ENCODE data around the gene ISLR.
"Not testable (repeated sequence)": the region's sequence is repeated elsewhere in the genome, so short reads cannot be mapped to it uniquely, and the experiment has no call there.

The ISLR gene

GRCh38 chr15:74138642-74139041 is 34.9 kb upstream of the ISLR start:
- DNase-seq: no peak

GRCh38 chr15:74141591-74141990 is 31.9 kb upstream of the ISLR start:
- DNase-seq: no peak

GRCh38 chr15:74144153-74144775 is 29.2 kb upstream of the ISLR start:
- no peak for DNase-seq

GRCh38 chr15:74146277-74146800 is 27.2 kb upstream of the ISLR start:
- no peak for DNase-seq

DNA sequence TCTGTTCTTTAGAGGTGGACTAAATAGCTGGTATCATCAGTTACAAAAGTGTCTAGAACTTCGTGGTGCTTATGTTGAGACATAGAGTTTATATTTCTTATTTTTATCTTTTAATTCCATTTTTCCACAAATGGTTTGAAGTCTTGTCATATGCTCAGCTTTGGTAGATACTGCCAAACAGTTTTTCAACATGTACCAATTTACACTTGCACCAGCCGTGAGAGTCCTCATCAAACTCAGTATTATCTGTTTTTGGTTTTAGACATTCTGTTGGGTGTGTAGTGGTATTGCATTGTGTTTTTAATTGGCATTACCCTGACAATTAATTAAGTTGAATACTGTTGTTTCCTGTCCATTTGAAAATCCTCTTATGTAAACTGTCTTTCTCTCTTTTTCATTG is 26.5 kb upstream of the ISLR start:
- DNase-seq: no peak

- no peak for DNase-seq
These were observed 17.6 kb upstream of the ISLR start for GRCh38 chr15:74155766-74156417.

DNA sequence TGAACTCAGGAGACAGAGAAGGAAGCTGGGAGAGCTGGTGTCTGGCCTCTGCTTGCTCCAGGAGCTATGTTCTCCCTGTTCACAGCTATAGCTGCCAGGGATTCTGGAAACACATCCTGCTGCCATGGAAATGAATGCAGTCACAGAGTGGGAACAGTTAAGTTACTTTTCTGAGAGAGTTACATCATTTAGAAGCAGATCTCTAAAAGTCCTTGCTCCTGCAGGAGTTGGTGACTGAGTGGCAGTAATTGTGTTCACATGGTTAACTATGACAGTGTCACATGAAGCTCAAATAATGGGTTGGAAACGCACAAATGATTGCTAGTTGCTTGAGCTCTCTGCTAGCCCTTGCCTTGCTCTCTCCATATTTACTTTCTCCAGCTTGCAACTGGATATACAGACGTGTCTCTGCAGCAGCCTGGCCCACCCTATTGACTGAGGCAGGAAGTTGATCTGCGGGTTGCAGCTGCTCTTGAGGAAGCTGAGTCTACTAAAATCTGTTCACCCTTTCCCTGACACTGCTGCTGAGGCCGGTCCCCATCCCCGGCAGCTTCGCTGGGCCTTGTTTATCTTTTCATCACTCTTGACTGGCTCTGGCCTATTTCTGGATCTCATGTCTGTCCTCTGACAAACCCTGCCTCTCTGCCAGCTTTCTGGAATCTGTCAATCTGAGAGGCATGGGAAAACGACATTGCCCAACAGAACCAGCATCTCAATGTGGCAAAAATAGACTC is 16.7 kb upstream of the ISLR start:
- DNase-seq: no peak

DNA sequence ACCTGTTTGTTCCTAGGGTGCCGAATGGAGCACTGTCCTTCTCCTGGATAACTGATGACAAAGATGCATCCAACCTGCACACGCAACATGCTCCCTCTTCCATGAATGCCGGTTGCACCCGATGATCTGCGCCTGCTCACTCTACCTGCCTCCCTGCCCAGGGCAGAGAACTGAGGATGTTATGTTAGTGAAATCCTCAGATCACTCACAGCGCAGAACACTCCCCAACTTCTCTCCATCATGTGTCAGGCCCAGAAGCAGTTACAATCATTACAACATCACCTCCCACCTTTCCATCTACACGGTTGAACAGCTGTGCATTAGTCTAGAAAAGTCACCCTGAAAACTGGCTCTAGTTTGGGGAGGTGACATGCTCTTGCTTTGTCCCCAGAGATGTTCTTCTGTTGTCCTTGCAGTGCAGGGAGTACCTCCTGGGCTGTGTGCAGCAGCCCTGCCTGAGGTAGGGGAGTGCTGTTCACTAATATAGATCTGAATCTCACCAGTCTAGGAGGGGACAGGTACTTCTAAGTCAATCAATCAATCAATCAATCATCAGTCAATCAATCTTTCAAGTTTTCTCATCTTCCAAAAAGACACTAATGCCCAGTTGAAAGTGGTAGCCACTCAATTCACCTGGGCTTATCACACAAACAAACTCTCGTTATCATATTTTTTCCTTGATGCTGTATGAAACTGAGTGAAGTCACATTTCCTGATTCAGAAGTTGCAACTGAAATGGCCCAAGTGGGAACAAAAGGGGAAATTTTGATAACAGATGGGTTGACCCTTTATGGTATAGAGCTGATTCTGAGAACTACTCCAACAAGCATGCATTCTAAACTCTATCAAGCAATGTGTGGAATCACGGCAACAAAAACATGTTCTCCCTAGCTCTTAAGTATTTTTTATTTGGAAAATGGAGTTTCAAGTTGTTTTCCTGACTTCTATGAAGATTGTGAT is 15.4 kb upstream of the ISLR start:
- no peak for DNase-seq

GRCh38 chr15:74158855-74159650 is 14.5 kb upstream of the ISLR start:
- no peak for DNase-seq

DNA sequence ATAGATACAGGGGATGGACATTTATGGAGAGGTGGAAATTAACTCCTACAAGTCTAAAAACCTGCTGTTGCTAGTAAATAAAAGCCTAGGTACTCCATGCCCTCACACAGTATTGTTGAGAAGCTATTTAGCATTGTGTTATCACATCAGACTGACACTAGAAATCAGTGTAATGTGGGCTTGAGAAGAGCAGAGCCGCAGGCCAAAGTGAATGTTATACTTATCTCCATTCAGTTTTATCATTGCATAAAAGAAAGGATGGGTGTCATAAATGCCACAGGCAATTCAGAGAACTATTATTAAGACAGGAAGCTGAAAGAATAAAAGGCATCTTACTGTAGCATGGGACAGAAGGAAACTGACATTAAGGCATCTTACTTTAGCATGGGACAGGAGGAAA is 13.7 kb upstream of the ISLR start:
- DNase-seq: no peak

DNA sequence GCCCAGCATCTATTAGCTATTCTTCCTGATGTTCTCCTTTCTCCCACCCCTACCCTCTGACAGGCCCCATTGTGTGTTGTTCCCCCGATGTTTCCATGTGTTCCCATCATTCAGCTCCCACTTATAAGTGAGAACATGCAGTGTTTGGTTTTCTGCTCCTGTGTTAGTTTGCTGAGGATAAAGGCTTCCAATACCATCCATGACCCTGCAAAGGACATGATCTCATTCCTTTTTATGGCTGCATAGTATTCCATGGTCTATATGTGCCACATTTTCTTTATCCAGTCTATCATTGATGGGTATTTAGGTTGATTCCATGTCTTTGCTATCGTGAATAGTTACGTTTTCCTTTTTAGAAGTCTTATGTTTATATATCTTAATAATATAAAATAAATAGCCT is 13.1 kb upstream of the ISLR start:
- DNase-seq: not testable (repeated sequence)

DNA sequence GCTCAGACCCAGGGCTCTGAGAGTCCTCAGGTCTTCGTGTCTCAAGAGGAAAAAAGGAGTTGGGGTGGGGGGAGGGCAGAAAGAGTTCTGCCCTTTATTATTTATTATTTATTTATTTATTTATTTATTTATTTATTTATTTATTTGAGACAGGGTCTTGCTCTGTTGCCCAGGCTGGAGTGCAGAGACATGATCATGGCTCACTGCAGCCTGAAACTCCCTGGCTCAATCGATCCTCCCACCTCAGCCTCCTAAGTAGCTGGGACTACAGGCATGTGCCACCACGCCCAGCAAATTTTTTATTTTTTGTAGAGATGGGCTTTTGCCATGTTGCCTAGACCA is 11.3 kb upstream of the ISLR start:
- DNase-seq: not testable (repeated sequence)

- no peak for DNase-seq
These were observed 8.0 kb upstream of the ISLR start for GRCh38 chr15:74165461-74165860.

- DNase-seq: no peak
These were observed 5.6 kb upstream of the ISLR start for GRCh38 chr15:74167891-74168331.

GRCh38 chr15:74168711-74169126 is 4.8 kb upstream of the ISLR start:
- no peak for DNase-seq

- DNase-seq: no peak
These were observed 3.3 kb upstream of the ISLR start for GRCh38 chr15:74170071-74170844.

GRCh38 chr15:74170875-74171578 is 2.5 kb upstream of the ISLR start:
- no peak for DNase-seq

DNA sequence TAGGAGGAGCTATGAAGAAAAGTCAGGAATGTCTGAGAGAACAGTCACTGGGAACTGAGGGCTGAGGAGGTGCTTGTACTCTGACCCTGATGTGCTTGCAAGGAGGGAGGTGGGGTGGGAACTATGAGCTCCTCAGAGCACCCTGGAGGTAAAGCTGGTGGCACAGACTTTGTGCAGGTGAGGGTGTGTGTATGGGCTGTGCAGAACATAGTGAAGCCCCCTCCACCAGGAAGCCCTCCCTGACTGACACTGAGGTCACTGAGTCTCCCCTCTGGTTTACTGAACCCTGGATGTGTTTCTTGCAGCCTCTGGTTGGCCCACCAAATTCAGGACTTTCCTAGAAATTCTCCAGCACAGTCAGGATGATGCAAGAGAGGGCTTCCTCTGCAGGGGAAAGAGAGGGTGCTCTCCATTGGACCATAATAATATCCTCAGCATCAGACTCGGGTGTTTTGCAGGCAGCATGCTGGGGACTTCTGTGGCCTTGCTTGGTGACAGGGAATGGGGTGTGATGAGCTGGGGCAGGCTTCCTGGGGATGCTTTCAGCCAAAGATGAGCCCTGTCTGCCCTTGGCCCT is 1.5 kb upstream of the ISLR start:
- DNase-seq: no peak

DNA sequence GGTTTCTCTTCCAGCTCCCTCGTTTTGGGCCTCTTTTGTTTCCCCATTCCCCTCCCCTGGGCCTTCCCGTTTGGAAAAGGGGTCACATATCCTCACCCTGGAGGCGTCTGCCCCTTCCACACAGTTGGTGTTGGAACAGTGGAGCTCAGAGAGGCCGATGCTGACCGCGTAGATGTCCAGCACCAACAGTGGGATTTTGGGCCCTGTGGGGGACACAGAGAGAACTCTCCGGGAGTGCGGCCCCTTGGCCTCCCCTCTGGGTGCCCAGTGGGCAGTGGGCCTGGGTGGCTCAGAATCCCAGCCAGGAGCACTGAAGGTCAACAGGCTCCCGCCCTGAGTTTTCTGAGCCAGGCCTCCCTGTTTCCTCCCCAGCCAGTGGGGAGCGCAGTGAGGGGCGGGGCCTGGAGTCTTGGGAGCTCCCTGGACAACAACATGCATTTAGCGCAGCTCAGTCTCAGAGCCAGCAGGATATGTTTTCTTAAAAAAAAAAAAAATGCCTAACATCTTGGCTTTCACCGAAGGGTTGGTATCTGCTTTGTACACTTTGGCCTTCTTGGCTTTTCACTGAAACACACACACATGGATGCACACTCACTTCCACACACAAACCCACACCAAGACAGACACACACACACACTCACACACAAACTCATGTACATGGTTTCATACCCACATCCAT is 670 bp upstream of the ISLR start:
- DNase-seq: no peak

All from kidney glomerular epithelial cell (primary cell).